GM12872 (cell line): ENCODE data around the gene PDE4D.

ENCODE experiments used
- TF ChIP-seq, protein P1 (sequence below): IDR thresholded peaks from 3 replicates; pipeline ENCODE4 v1.5.1; 2011; ENCODE audit warnings: low read depth, mild to moderate bottlenecking, low read length, moderate library complexity; ENCODE audit not compliant: insufficient read depth

The PDE4D gene

DNA sequence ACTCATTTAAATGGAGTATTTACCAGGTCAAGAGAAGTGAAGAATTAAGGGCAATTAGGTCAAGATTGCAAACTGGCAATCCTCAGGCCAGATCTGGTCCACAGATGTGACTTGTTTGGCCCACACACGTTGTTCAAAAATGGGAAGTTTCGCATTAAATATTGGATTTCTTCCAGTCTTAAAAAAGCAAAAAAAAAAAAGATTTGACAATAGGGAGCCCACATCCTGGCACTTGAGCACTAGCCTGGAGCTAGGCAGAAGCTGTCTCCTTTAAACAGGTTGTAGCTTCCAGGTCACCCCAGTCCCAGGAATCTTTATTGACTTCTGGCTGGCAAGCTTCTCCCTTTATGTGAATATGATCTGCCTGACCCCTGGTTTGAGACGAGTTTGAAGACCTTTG is 790.2 kb downstream of the PDE4D start:
- TF ChIP-seq, protein P1, sequence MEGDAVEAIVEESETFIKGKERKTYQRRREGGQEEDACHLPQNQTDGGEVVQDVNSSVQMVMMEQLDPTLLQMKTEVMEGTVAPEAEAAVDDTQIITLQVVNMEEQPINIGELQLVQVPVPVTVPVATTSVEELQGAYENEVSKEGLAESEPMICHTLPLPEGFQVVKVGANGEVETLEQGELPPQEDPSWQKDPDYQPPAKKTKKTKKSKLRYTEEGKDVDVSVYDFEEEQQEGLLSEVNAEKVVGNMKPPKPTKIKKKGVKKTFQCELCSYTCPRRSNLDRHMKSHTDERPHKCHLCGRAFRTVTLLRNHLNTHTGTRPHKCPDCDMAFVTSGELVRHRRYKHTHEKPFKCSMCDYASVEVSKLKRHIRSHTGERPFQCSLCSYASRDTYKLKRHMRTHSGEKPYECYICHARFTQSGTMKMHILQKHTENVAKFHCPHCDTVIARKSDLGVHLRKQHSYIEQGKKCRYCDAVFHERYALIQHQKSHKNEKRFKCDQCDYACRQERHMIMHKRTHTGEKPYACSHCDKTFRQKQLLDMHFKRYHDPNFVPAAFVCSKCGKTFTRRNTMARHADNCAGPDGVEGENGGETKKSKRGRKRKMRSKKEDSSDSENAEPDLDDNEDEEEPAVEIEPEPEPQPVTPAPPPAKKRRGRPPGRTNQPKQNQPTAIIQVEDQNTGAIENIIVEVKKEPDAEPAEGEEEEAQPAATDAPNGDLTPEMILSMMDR = no peak

GRCh38 chr5:59102437-59102836 is 791.1 kb downstream of the PDE4D start:
- TF ChIP-seq, protein P1 = no peak

DNA sequence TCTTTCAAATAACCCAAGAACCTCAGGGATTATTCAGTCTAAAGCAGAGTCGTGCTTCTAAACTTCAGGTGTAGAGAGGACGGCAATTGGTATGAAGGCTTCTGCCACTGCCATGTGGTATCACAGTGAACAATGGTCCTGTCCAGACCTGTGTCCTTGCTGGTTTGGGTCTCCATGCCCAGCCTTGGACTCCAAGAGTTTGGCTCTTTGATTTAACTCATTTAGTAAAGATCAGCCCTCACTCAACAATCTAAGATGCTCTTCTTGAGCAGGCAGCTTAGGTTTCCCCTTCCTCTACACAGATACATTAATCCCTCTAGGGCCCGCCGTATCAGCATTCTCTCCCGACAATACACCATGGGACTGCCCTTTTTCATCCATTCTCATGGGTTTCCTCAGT is 792.7 kb downstream of the PDE4D start:
- TF ChIP-seq, protein P1 = no peak

DNA sequence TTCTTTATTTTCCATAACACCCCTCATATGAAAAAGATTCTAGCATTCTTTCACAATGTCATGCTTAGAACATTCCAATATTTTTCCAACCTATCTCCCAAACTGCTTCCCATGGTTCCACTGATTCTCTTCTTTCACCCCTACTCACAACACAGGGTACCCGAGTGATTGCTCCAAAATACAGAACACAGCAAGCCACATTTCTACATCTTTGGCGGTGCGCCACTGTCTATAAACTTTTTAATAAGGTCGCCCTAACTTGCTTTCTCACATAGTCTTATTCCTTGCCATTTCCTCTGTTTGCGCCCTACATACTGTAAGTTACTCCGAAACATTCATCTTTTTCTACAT is 793.6 kb downstream of the PDE4D start:
- TF ChIP-seq, protein P1 = no peak

- TF ChIP-seq, protein P1 = no peak
Measured at GRCh38 chr5:59099270-59099994, 794.1 kb downstream of the PDE4D start.

DNA sequence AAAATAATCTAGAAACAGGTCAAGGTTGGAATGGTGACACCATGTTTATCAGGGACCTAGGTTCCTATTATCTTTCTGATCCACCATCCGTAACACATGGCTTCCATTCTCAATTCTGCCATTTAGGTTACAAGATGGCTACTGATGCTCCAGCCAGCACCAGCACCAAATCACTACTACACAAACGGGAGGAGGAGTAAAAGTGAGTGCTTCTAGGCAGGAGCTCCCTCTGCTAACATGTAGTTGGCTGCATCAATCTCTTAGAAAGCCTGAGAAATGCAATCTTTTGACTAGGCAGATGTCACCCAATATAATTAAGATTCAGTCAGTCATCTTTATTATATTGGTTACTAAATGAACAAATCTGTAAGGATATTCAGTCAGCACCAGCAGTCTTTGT is 794.8 kb downstream of the PDE4D start:
- TF ChIP-seq, protein P1 = no peak

DNA sequence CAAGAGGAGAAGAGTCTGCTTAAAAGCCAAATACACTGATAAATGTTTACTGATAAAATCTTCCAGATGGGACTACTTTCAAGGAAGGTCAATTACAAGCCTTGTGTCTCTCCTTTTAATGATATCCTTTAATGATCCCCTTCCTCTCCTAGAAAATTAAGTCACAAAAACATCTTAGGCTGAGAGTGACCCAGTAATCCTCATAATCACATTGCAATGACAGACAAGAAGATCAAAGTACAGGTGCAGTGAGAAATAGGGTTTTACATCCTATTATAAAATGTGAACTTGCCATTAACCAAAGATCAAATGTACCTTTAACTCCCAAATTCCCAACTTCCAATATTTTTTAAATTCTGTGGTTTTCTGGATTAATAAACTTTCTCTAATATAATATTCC is 795.8 kb downstream of the PDE4D start:
- TF ChIP-seq, protein P1 = no peak
